IMR-90 (cell line): ENCODE measurements around the gene MBTPS2. TPM values are rescaled to one million over a fixed set of nuclear protein-coding genes. Genes with fewer than 3 reads are reported as not detected.

Source experiments
- ATAC-seq: fragments of 200-7000 bp; cut with Tn5 transposase; 2 replicates; pipeline ENCODE4 v1.9.1; 2020; ENCODE audit warnings: low read depth, mild to moderate bottlenecking, moderate library complexity
- BruUV-seq: library from RNA; stranded (reverse); fragments of 400-500 nt; replicated peaks from 2 replicates; lab custom pipeline; 2021; lab: Mats Ljungman, UMichigan
- CTCF ChIA-PET: fragments of 300-600 bp; formaldehyde crosslinking; extraction: SDS; loops from one replicate; lab custom pipeline; 2021; ENCODE audit warnings: antibody characterized with exemption; lab: Yijun Ruan, JAX
- POLR2A ChIA-PET: fragments of 300-600 bp; sonication (Branson Sonifier 250); formaldehyde crosslinking; loops from one replicate; lab custom pipeline; 2022; ENCODE audit warnings: antibody characterized with exemption; ENCODE audit not compliant: unreplicated experiment; lab: Charles Lee
- DNase-seq: peaks from one replicate; pipeline ENCODE4 v3.0.0; 2013
- H2AFZ ChIP-seq: replicated peaks from 2 replicates; pipeline ENCODE3; 2013; ENCODE audit warnings: low read length, mild to moderate bottlenecking; ENCODE audit not compliant: poor library complexity
- H2AK5ac ChIP-seq: 2 replicates; pipeline ENCODE4 v1.6.1; 2013; ENCODE audit warnings: low read depth, low read length, inconsistent platforms
- H2AK9ac ChIP-seq: replicated peaks from 2 replicates; pipeline ENCODE3; 2013; ENCODE audit warnings: mild to moderate bottlenecking, low read depth, low read length, moderate library complexity; ENCODE audit not compliant: poor library complexity
- H2BK120ac ChIP-seq: 2 replicates; pipeline ENCODE4 v1.6.1; 2013; ENCODE audit warnings: low read depth, low read length, inconsistent platforms
- H2BK15ac ChIP-seq: 3 replicates; pipeline ENCODE4 v1.6.1; 2013; ENCODE audit warnings: low read depth, low read length, inconsistent platforms
- H2BK20ac ChIP-seq: 2 replicates; pipeline ENCODE4 v1.6.1; 2013; ENCODE audit warnings: low read depth, mild to moderate bottlenecking, inconsistent platforms, low read length, moderate library complexity
- H2BK5ac ChIP-seq: 2 replicates; pipeline ENCODE4 v1.6.1; 2013; ENCODE audit warnings: mild to moderate bottlenecking, low read depth, low read length, inconsistent platforms; ENCODE audit not compliant: poor library complexity, severe bottlenecking
- H3K14ac ChIP-seq: replicated peaks from 2 replicates; pipeline ENCODE4 v1.6.1; 2013; ENCODE audit warnings: low read depth, low read length, inconsistent platforms
- H3K18ac ChIP-seq: 2 replicates; pipeline ENCODE4 v1.6.1; 2013; ENCODE audit warnings: low read depth, low read length, control low read depth
- H3K23ac ChIP-seq: 2 replicates; pipeline ENCODE4 v1.6.1; 2013; ENCODE audit warnings: low read depth, low read length, inconsistent platforms
- H3K27ac ChIP-seq: 2 replicates; pipeline ENCODE4 v1.5.1; 2013; ENCODE audit warnings: mild to moderate bottlenecking, control low read depth, low read length; ENCODE audit not compliant: insufficient read depth
- H3K27me3 ChIP-seq: 2 replicates; pipeline ENCODE4 v1.6.1; 2013; ENCODE audit warnings: low read length; ENCODE audit not compliant: control insufficient read depth, insufficient read depth
- H3K36me3 ChIP-seq: 2 replicates; pipeline ENCODE4 v1.6.1; 2013; ENCODE audit warnings: low read length, mixed read lengths; ENCODE audit not compliant: control insufficient read depth, insufficient read depth
- H3K4ac ChIP-seq: 2 replicates; pipeline ENCODE4 v1.6.1; 2013; ENCODE audit warnings: low read depth, low read length, inconsistent platforms
- H3K4me1 ChIP-seq: 2 replicates; pipeline ENCODE4 v1.6.1; 2013; ENCODE audit warnings: low read length, mixed read lengths; ENCODE audit not compliant: control insufficient read depth, insufficient read depth
- H3K4me2 ChIP-seq: 2 replicates; pipeline ENCODE4 v1.6.1; 2013; ENCODE audit warnings: low read depth, mild to moderate bottlenecking, control low read depth, low read length, moderate library complexity
- H3K4me3 ChIP-seq: 2 replicates; pipeline ENCODE4 v1.5.1; 2013; ENCODE audit warnings: low read depth, mild to moderate bottlenecking, control low read depth, low read length, moderate library complexity; ENCODE audit not compliant: insufficient read depth
- H3K56ac ChIP-seq: 2 replicates; pipeline ENCODE4 v1.6.1; 2013; ENCODE audit warnings: low read length, inconsistent platforms; ENCODE audit not compliant: insufficient read depth; ENCODE audit errors: extremely low read depth
- H3K79me1 ChIP-seq, 2 experiments: 2 replicates each; pipeline ENCODE4 v1.6.1; 2013; ENCODE audit warnings: low read length in 2 of 2, inconsistent platforms in 1 of 2, low read depth in 1 of 2
- H3K9ac ChIP-seq: 2 replicates; pipeline ENCODE4 v1.6.1; 2013; ENCODE audit warnings: low read depth, low read length, control low read depth
- H3K9me1 ChIP-seq: 2 replicates; pipeline ENCODE4 v1.6.1; 2013; ENCODE audit warnings: low read length, inconsistent platforms; ENCODE audit not compliant: insufficient read depth
- H3K9me3 ChIP-seq: 2 replicates; pipeline ENCODE4 v1.6.1; 2013; ENCODE audit warnings: low read length; ENCODE audit not compliant: control insufficient read depth, insufficient read depth
- H4K20me1 ChIP-seq: 2 replicates; pipeline ENCODE4 v1.6.1; 2013; ENCODE audit warnings: low read length, inconsistent platforms; ENCODE audit not compliant: insufficient read depth
- H4K5ac ChIP-seq: 2 replicates; pipeline ENCODE4 v1.6.1; 2013; ENCODE audit warnings: mild to moderate bottlenecking, low read depth, low read length, control low read depth
- H4K8ac ChIP-seq, 2 experiments: 2 replicates each; pipeline ENCODE4 v1.6.1; 2013; ENCODE audit warnings: low read depth in 2 of 2, low read length in 2 of 2, control low read depth in 1 of 2, inconsistent platforms in 1 of 2
- H4K91ac ChIP-seq: 2 replicates; pipeline ENCODE4 v1.6.1; 2013; ENCODE audit warnings: low read depth, low read length, inconsistent platforms; ENCODE audit not compliant: insufficient read depth
- CEBPB ChIP-seq: IDR thresholded peaks from 2 replicates; pipeline ENCODE4 v1.6.1; 2012; ENCODE audit warnings: low read depth, low read length, improper control_type of control experiment
- FOS ChIP-seq: fragments of 150-350 bp; IDR thresholded peaks from 2 replicates; pipeline ENCODE4 v1.6.1; 2016; ENCODE audit warnings: low read depth, low read length
- MAZ ChIP-seq: IDR thresholded peaks from 2 replicates; pipeline ENCODE4 v1.6.1; 2012; ENCODE audit warnings: low read depth, mild to moderate bottlenecking, low read length, improper control_type of control experiment, moderate library complexity, borderline replicate concordance
- NFE2L2 ChIP-seq: fragments of 150-350 bp; IDR thresholded peaks from 2 replicates; pipeline ENCODE4 v1.6.1; 2016; ENCODE audit warnings: low read depth, mild to moderate bottlenecking, low read length
- POLR2A ChIP-seq: IDR thresholded peaks from 2 replicates; pipeline ENCODE4 v1.6.1; 2012; ENCODE audit warnings: mild to moderate bottlenecking, low read depth, low read length
- RCOR1 ChIP-seq: IDR thresholded peaks from 2 replicates; pipeline ENCODE4 v1.6.1; 2012; ENCODE audit warnings: mild to moderate bottlenecking, low read length, improper control_type of control experiment; ENCODE audit not compliant: insufficient replicate concordance
- RFX5 ChIP-seq: IDR thresholded peaks from 2 replicates; pipeline ENCODE4 v1.8.0; 2012; ENCODE audit warnings: low read depth, mild to moderate bottlenecking, low read length, moderate library complexity
- SMC3 ChIP-seq: fragments of 150-350 bp; IDR thresholded peaks from 2 replicates; pipeline ENCODE4 v1.6.1; 2016; ENCODE audit warnings: low read depth, mild to moderate bottlenecking, antibody characterized with exemption, low read length, moderate library complexity
- WGBS, 2 experiments: methylation state at CpG; one replicate each; pipeline versions ENCODE4 v1.1.5 to v1.1.7; 2013; ENCODE audit warnings: missing lambda C conversion rate in 2 of 2; ENCODE audit not compliant: insufficient read length in 1 of 2; ENCODE audit errors: extremely low coverage in 2 of 2; 5-methylcytosine and 5-hydroxymethylcytosine counted together
- dilution Hi-C: fragments of 300-500 bp; cut with HindIII; formaldehyde crosslinking; loops from one replicate; pipeline ENCODE4 v1.14.3; 2018; ENCODE audit warnings: low sequenced_read_pairs; ENCODE audit not compliant: unreplicated experiment
- in situ Hi-C: fragments of 300-500 bp; cut with MboI; formaldehyde crosslinking; loops from 3 replicates; pipeline ENCODE4 v1.14.3; 2019; ENCODE audit warnings: low sequenced_read_pairs, inconsistent platforms, mixed read lengths
- intact Hi-C: fragments of 100-400 bp; cut with micrococcal nuclease; formaldehyde crosslinking; loops from 2 replicates; pipeline ENCODE4 v1.10.0; 2022
- polyA plus RNA-seq, 3 experiments: library from polyadenylated mRNA; depleted of rRNA; stranded (reverse); fragments of >200 nt; gene quantifications; 2 replicates each; pipeline ENCODE4 v1.2.3, GENCODE V29; 2012; ENCODE audit warnings: low replicate concordance in 1 of 3
- total RNA-seq: library from RNA; depleted of rRNA; stranded (reverse); fragments of >200 nt; gene quantifications from 2 replicates; pipeline ENCODE4 v1.2.3, GENCODE V29; 2012

MBTPS2 gene
- total and polyA plus RNA-seq, 2 of the 4 experiments (the other 2 are of a cell fraction), result 4.7 to 12.4 TPM

DNA sequence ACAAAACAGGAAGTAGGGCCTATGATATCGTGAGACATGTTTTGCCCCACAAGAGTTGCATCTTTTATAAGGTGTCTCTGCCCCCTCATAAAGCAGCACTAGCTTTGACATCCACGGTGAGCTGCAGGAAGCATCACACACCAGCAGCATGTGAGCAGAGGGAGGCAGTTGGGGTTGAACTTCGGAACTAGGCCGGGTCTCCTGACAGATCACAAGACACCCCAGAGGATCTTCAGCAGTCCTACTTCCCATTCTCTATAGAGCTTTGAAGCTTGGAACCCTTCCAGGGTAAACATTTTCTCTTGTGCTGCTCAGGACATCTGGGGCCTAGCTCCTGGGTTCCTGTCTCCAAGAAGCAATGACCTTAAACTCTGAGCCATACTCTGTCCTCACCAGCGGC is 43.8 kb downstream of the MBTPS2 start:
- no peak for ATAC-seq
- POLR2A ChIA-PET, result no interaction called here

More for the DNA sequence above, 43.8 kb downstream of the MBTPS2 start:
- dilution Hi-C loops, result no loop called here
- H3K9ac ChIP-seq, result no peak overlapping the region
- H3K79me1 ChIP-seq, result no peaks in the 10 kb centered on the region
- CTCF ChIA-PET, result no interaction called here
- H2AK5ac ChIP-seq, result no peak overlapping the region
- no peak overlapping the region for H3K18ac ChIP-seq
- no peak overlapping the region for H3K23ac ChIP-seq
- no peak overlapping the region for H3K27ac ChIP-seq
- no peaks in the 10 kb centered on the region for H3K9me3 ChIP-seq
- in situ Hi-C loops, result no loop called here
- H3K9me1 ChIP-seq, result no peaks in the 10 kb centered on the region
- H3K56ac ChIP-seq, result no peak overlapping the region
- no peak overlapping the region for H3K4ac ChIP-seq
- H2BK15ac ChIP-seq, result no peak overlapping the region
- H4K91ac ChIP-seq, result no peak overlapping the region
- intact Hi-C loops, result no loop called here
- no peak overlapping the region for H3K4me3 ChIP-seq
- H4K5ac ChIP-seq, result no peak overlapping the region
- H2AFZ ChIP-seq, result no peak overlapping the region
- TSS peak; percentile 60 for BruUV-seq
- no peak for TF ChIP-seq RFX5
- TF ChIP-seq RCOR1, result no peak
- no peak for TF ChIP-seq POLR2A
- no peak for TF ChIP-seq CEBPB
- no peak for TF ChIP-seq FOS
- TF ChIP-seq MAZ, result no peak
- no peak for TF ChIP-seq NFE2L2
- TF ChIP-seq SMC3, result no peak
- H3K4me1 ChIP-seq, result peaks cover 3% of the 10 kb centered on the region; the same call in 1 of the 2 replicates
- no peak overlapping the region for H2BK5ac ChIP-seq
- H4K20me1 ChIP-seq, result no peaks in the 10 kb centered on the region
- no peak overlapping the region for H3K14ac ChIP-seq
- no CpG with 5 or more reads among the region's 5 CpGs for WGBS, 2 experiments
- DNase-seq, result no peak
- H3K27me3 ChIP-seq, result no peaks in the 10 kb centered on the region
- no peak overlapping the region for H2BK20ac ChIP-seq
- H3K4me2 ChIP-seq, result no peak overlapping the region
- H3K36me3 ChIP-seq, result no peaks in the 10 kb centered on the region
- no peak overlapping the region for H4K8ac ChIP-seq
- no peak overlapping the region for H2BK120ac ChIP-seq
- H2AK9ac ChIP-seq, result no peak overlapping the region
